ENCODE data around the gene ZNF611. TPM values are rescaled to one million over a fixed set of nuclear protein-coding genes. Genes with fewer than 3 reads are reported as not detected.
"Not testable (repeated sequence)": the region's sequence is repeated elsewhere in the genome, so short reads cannot be mapped to it uniquely, and the experiment has no call there.

The ZNF611 gene
- total RNA-seq, 2 donors from 2014 or later, result 21.1 to 25.8 TPM

DNA sequence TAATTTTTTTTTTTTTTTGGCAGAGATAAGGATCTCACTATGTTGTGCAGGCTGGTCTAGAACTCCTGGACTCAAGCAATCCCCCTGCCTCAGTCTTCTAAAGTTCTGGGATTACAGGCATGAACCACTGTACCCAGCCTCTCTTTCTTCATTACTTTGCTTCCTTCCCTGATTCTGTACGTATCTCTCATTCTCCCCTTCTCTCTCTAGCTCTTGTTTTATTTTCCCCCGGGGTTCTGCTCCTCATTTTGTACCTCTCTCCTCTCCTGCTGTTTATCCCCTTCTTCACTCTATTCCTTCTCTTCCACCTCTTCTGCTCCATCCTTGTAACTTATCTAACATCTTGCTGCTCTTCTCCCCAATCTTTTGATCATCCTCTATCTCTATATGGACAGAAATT, 46.5 kb downstream of the ZNF611 start:
- peak overlapping the region; percentile 96 for H3K27ac Mint-ChIP-seq
- H3K4me1 Mint-ChIP-seq, result peaks cover 27% of the 10 kb centered on the region
- no peaks in the 10 kb centered on the region for H3K9me3 ChIP-seq (ENCODE audit: control insufficient read depth, low read length, poor library complexity, severe bottlenecking)
- H3K36me3 Mint-ChIP-seq (ENCODE audit: low read depth), result peaks cover 4% of the 10 kb centered on the region
- ATAC-seq (no peak), DNase-seq (no peak)
- H3K27me3 Mint-ChIP-seq, result no peaks in the 10 kb centered on the region
- no peak overlapping the region for H3K4me3 Mint-ChIP-seq

DNA sequence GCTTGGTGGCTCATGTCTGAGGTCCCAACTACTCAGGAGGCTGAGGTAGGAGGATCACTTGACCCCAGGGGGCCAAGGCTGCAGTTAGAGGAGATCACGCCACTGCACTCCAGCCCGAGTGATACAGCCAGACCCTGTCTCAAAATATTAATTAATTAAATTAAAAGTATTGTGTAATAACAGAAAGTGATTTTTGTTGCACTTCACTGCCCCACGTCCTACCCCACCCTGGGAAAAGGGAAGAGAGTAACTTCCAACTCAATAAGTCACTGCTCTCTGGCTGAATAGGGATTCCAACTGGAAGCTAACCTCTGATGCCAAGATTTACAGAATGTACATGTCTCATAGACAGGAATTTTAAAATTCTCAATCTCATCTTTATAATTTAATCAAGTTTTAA, 47.2 kb downstream of the ZNF611 start:
- Mint-ChIP-seq H3K4me1 (peaks cover 27% of the 10 kb centered on the region), H3K27ac (no peak overlapping the region), H3K4me3 (no peak overlapping the region), H3K36me3 (ENCODE audit: low read depth) (peaks cover 4% of the 10 kb centered on the region), H3K27me3 (no peaks in the 10 kb centered on the region)
- DNase-seq, result no peak
- ATAC-seq, result no peak
- no peaks in the 10 kb centered on the region for H3K9me3 ChIP-seq (ENCODE audit: control insufficient read depth, low read length, poor library complexity, severe bottlenecking)

DNA sequence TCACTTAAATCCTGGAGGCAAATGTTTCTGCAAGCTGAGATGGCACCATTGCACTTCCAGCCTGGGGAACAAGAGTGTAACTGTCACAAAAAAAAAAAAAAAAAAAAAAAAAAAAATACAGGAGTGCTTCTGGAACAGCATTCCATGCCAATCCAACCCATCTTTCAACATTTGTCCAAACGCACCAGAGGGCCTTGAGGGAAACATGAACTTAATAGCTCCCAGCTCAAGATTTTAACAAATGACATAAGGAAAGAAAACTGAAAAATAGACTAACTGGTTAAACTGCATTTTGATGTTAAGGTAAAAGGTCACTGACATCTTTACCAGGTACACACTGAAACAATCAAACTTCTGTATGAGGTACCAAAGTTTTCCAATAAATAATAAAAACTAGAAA, 49.0 kb downstream of the ZNF611 start:
- no peaks in the 10 kb centered on the region for H3K27me3 Mint-ChIP-seq
- H3K9me3 ChIP-seq (ENCODE audit: control insufficient read depth, low read length, poor library complexity, severe bottlenecking), result no peaks in the 10 kb centered on the region
- peaks cover 2% of the 10 kb centered on the region for H3K36me3 Mint-ChIP-seq (ENCODE audit: low read depth)
- DNase-seq, result no peak
- no peak overlapping the region for H3K27ac Mint-ChIP-seq
- no peak overlapping the region for H3K4me3 Mint-ChIP-seq
- no peak for ATAC-seq
- peaks cover 27% of the 10 kb centered on the region for H3K4me1 Mint-ChIP-seq

DNA sequence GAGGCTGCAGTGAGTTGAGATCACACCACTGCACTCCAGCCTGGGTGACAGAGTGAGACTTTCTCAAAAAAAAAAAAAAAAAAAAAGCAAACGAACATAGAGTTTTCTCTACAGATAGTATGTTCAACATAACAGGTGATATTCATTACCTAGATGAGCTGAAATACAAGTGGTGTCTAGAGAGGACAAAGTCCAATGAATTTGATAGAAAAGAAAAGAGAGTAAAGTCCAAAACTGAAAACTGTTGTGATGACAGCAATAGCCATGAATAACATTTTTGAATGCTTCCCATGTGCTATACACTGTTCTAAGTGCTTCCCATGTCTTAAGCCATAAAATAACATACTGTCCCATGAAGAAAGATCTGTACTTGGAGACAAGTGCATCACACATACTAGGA, 53.6 kb downstream of the ZNF611 start:
- not testable (repeated sequence) for ATAC-seq; H3K27me3 Mint-ChIP-seq; H3K4me3 Mint-ChIP-seq; H3K36me3 Mint-ChIP-seq (ENCODE audit: low read depth); H3K4me1 Mint-ChIP-seq; H3K9me3 ChIP-seq (ENCODE audit: control insufficient read depth, low read length, poor library complexity, severe bottlenecking); H3K27ac Mint-ChIP-seq; DNase-seq

- ATAC-seq (no peak), DNase-seq (no peak)
- H3K9me3 ChIP-seq (ENCODE audit: control insufficient read depth, low read length, poor library complexity, severe bottlenecking), result no peaks in the 10 kb centered on the region
- H3K27me3 Mint-ChIP-seq, result no peaks in the 10 kb centered on the region
- peaks cover 3% of the 10 kb centered on the region for H3K4me1 Mint-ChIP-seq
- no peak overlapping the region for H3K4me3 Mint-ChIP-seq
- H3K36me3 Mint-ChIP-seq (ENCODE audit: low read depth), result peaks cover 12% of the 10 kb centered on the region
- no peak overlapping the region for H3K27ac Mint-ChIP-seq
Observed at GRCh38 chr19:52679598-52679997, 55.2 kb downstream of the ZNF611 start.

GRCh38 chr19:52675239-52675638, 59.6 kb downstream of the ZNF611 start:
- peaks cover 12% of the 10 kb centered on the region for H3K36me3 Mint-ChIP-seq (ENCODE audit: low read depth)
- DNase-seq; H3K4me3 Mint-ChIP-seq; H3K9me3 ChIP-seq (ENCODE audit: control insufficient read depth, low read length, poor library complexity, severe bottlenecking); H3K4me1 Mint-ChIP-seq; ATAC-seq; H3K27ac Mint-ChIP-seq; H3K27me3 Mint-ChIP-seq: not testable (repeated sequence)

GRCh38 chr19:52673014-52673413, 61.8 kb downstream of the ZNF611 start:
- Mint-ChIP-seq H3K27me3 (no peaks in the 10 kb centered on the region), H3K36me3 (ENCODE audit: low read depth) (peaks cover 11% of the 10 kb centered on the region), H3K4me1 (no peaks in the 10 kb centered on the region), H3K27ac (no peak overlapping the region), H3K4me3 (no peak overlapping the region)
- DNase-seq (no peak), ATAC-seq (no peak)
- H3K9me3 ChIP-seq (ENCODE audit: control insufficient read depth, low read length, poor library complexity, severe bottlenecking), result no peaks in the 10 kb centered on the region

DNA sequence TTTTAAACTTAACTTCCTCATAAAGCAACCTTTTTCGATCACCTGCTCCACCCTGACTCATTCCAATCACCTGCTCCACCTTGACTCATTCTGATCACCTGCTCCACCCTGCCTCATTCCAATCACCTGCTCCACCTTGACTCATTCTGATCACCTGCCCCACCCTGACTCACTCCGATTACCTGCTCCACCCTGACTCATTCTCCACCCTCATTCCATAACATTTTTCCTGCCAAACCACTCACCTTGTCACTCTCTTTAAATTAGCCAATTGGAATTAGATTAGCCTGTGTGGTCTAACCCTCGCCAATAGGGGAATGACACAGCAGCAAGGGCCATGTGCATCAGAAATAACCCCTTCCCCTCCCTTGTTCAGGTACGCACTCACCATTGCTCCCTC, 64.8 kb downstream of the ZNF611 start:
- H3K36me3 Mint-ChIP-seq (ENCODE audit: low read depth), result peaks cover 9% of the 10 kb centered on the region
- no peaks in the 10 kb centered on the region for H3K27me3 Mint-ChIP-seq
- H3K9me3 ChIP-seq (ENCODE audit: control insufficient read depth, low read length, poor library complexity, severe bottlenecking), result no peaks in the 10 kb centered on the region
- peaks cover 3% of the 10 kb centered on the region for H3K4me1 Mint-ChIP-seq
- H3K27ac Mint-ChIP-seq, result no peak overlapping the region
- DNase-seq, result no peak
- H3K4me3 Mint-ChIP-seq, result no peak overlapping the region
- ATAC-seq, result no peak

DNA sequence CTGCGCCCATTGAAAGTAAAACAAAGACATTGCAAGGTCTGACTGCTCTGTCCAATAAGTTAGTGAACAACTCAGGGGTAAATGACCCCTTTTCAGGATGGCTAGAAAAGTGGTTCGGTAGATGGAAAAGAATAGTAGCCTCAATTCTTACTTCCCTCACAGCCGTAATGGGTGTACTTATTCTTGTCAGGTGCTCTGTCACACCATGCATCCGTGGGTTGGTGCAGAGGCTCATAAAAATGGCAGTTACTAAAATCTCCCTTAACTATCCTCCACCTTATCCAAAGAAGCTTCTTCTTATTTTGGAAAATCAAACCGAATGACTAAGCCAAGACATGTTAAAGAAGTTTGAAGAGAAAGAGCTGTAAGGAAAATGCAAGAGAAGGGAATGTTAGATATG, 65.3 kb downstream of the ZNF611 start:
- Mint-ChIP-seq H3K27ac (no peak overlapping the region), H3K4me3 (no peak overlapping the region), H3K27me3 (no peaks in the 10 kb centered on the region), H3K36me3 (ENCODE audit: low read depth) (peaks cover 9% of the 10 kb centered on the region), H3K4me1 (peaks cover 3% of the 10 kb centered on the region)
- H3K9me3 ChIP-seq (ENCODE audit: control insufficient read depth, low read length, poor library complexity, severe bottlenecking), result no peaks in the 10 kb centered on the region
- DNase-seq, result no peak
- no peak for ATAC-seq

GRCh38 chr19:52667972-52668371, 66.9 kb downstream of the ZNF611 start:
- Mint-ChIP-seq H3K36me3 (ENCODE audit: low read depth) (peaks cover 9% of the 10 kb centered on the region), H3K27ac (no peak overlapping the region)

DNA sequence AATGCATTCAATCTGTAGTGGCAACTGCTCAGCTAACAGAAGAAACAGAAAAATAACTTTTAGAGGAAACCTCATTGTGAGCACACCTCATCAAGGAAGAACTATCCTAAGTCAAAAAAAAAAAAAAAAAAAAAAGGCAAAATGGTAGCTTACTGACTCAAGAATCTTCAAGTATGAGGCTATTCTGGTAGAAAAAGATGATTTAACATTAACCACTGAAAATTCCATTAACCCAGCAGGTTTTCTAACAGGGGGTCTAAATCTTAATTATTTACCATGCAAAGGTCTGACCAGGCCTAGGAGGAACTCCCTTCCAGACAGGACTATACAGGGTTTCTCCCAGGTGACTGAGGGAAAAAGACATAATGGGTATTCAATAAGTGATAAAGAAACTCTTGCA, 68.3 kb downstream of the ZNF611 start:
- DNase-seq (no peak), ATAC-seq (no peak)
- Mint-ChIP-seq H3K27me3 (no peaks in the 10 kb centered on the region), H3K27ac (no peak overlapping the region), H3K4me3 (no peak overlapping the region), H3K4me1 (peaks cover 7% of the 10 kb centered on the region), H3K36me3 (ENCODE audit: low read depth) (peaks cover 9% of the 10 kb centered on the region)
- no peaks in the 10 kb centered on the region for H3K9me3 ChIP-seq (ENCODE audit: control insufficient read depth, low read length, poor library complexity, severe bottlenecking)

More at GRCh38 chr19:52667972-52668371, 66.9 kb downstream of the ZNF611 start:
- Mint-ChIP-seq H3K4me3 (no peak overlapping the region), H3K4me1 (peaks cover 5% of the 10 kb centered on the region), H3K27me3 (no peaks in the 10 kb centered on the region)
- DNase-seq (no peak), ATAC-seq (no peak)
- no peaks in the 10 kb centered on the region for H3K9me3 ChIP-seq (ENCODE audit: control insufficient read depth, low read length, poor library complexity, severe bottlenecking)

DNA sequence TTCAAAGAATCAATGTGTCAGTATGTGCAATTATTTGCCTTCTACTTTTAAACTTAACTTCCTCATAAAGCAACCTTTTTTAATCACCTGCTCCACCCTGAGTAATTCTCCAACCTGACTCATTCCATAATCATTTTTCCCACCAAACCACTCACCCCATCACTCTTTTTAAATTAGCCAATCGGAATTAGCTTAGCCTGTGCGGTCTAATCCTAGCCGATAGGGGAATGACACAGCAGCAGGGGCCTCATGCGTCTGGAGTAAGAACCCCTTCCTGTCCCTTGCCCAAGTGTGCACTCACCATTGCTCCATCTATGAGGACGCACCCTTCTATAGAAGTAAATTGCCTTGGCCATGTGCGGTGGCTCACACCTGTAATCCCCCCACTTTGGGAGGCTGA, 69.3 kb downstream of the ZNF611 start:
- Mint-ChIP-seq H3K27me3 (no peaks in the 10 kb centered on the region), H3K4me3 (no peak overlapping the region), H3K4me1 (peaks cover 7% of the 10 kb centered on the region), H3K27ac (peak overlapping the region; percentile 37), H3K36me3 (ENCODE audit: low read depth) (peaks cover 10% of the 10 kb centered on the region)
- DNase-seq (no peak), ATAC-seq (no peak)
- no peaks in the 10 kb centered on the region for H3K9me3 ChIP-seq (ENCODE audit: control insufficient read depth, low read length, poor library complexity, severe bottlenecking)

DNA sequence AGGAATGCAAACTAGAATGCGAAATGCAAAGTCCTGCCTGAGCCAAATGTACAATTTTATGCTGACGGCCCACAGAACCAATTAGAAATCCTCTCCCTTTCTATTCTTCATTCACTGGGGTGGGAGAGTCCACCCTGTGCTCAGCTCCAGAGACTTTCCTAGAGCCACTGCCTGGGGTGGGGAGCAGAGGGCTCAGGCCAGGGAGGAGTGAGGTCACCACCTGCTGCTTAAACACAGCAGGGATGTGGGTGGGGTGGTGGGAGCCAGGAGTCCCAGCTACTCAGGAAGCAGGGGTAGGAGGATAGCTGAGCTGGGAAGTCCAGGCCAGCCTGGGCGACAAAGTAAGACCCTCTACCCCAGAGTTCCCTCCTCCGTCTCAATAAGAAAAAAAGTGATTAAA, 69.8 kb downstream of the ZNF611 start:
- Mint-ChIP-seq H3K4me1 (peaks cover 7% of the 10 kb centered on the region), H3K36me3 (ENCODE audit: low read depth) (peaks cover 9% of the 10 kb centered on the region), H3K4me3 (no peak overlapping the region), H3K27me3 (no peaks in the 10 kb centered on the region), H3K27ac (no peak overlapping the region)
- H3K9me3 ChIP-seq (ENCODE audit: control insufficient read depth, low read length, poor library complexity, severe bottlenecking), result no peaks in the 10 kb centered on the region
- no peak for ATAC-seq
- DNase-seq, result no peak

DNA sequence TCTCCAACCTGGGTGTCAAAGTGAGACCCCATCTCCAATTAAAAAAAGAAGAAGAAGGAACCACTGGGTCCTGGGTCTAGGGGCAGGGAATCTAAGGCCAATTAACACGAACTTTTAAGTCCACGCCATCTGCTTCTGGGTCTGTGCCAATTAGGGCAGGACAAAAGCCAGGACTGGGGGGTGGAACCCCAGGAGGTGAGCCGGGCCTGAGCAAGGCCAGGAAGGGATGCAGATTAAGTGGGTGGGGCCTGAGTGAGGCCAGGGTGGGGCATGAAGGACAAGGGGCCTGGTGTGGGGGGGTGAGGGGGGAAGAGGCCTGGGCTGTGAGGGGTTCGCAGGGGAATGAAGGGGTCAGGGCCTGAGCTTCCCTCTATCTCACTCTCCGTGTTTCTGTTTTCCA, 70.4 kb downstream of the ZNF611 start:
- Mint-ChIP-seq H3K27me3 (no peaks in the 10 kb centered on the region), H3K4me1 (peaks cover 7% of the 10 kb centered on the region), H3K4me3 (no peak overlapping the region), H3K36me3 (ENCODE audit: low read depth) (peaks cover 9% of the 10 kb centered on the region), H3K27ac (no peak overlapping the region)
- ATAC-seq, result no peak
- DNase-seq, result no peak
- no peaks in the 10 kb centered on the region for H3K9me3 ChIP-seq (ENCODE audit: control insufficient read depth, low read length, poor library complexity, severe bottlenecking)

DNA sequence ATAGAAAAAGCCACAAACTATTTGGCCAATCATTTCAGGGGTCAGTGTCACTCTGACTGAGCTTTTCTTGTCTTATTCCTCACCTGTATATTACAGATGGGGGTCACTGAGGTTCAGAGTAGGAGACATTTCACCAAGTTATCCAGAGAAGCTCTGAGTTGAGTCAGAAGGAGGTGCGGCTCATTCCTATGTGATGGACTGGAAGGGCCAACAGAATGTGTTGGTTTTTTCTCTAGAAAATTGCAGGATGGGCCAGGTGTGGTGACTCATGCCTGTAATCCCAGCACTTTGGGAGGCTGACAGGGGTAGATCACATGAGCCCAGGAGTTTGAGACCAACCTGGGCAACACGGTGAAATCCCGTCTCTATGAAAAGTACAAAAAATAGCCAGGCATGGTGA, 72.2 kb downstream of the ZNF611 start:
- DNase-seq (no peak), ATAC-seq (no peak)
- no peaks in the 10 kb centered on the region for H3K9me3 ChIP-seq (ENCODE audit: control insufficient read depth, low read length, poor library complexity, severe bottlenecking)
- H3K27me3 Mint-ChIP-seq, result no peaks in the 10 kb centered on the region
- H3K4me1 Mint-ChIP-seq, result peaks cover 7% of the 10 kb centered on the region
- H3K4me3 Mint-ChIP-seq, result no peak overlapping the region
- H3K27ac Mint-ChIP-seq, result no peak overlapping the region
- H3K36me3 Mint-ChIP-seq (ENCODE audit: low read depth), result peaks cover 13% of the 10 kb centered on the region

Data from T-helper 17 cell (primary cell).